Suprapubic skin (tissue), 4 donors: ENCODE results near the gene TPCN1. TPM values are rescaled to one million over a fixed set of nuclear protein-coding genes. Genes with fewer than 3 reads are reported as not detected.

Experiments
- DNase-seq, 2 donors: peaks; one replicate each; pipeline ENCODE4 v3.0.0-alpha.2; 2019; ENCODE audit warnings: low spot score in 2 of 2
- H3K27ac ChIP-seq: fragments of 200-600 bp; sonication (generic); one replicate; pipeline ENCODE4 v1.5.1; 2019
- H3K27me3 ChIP-seq: fragments of 200-600 bp; sonication (generic); one replicate; pipeline ENCODE4 v1.5.1; 2019
- H3K36me3 ChIP-seq: fragments of 200-600 bp; sonication (generic); one replicate; pipeline ENCODE4 v1.5.1; 2019
- H3K4me1 ChIP-seq: fragments of 200-600 bp; sonication (generic); one replicate; pipeline ENCODE4 v1.5.1; 2019
- H3K4me3 ChIP-seq: fragments of 200-600 bp; sonication (generic); one replicate; pipeline ENCODE4 v1.5.1; 2019; ENCODE audit warnings: mild to moderate bottlenecking
- H3K9me3 ChIP-seq: fragments of 200-600 bp; sonication (generic); one replicate; pipeline ENCODE4 v1.5.1; 2019
- CTCF ChIP-seq, 2 donors: fragments of 200-600 bp in 1 of 2; fragments of 450-650 bp in 1 of 2; sonication (generic) in 1 of 2; IDR thresholded peaks; one replicate each; pipeline ENCODE4 v1.5.1; 2016 to 2019; ENCODE audit warnings: antibody characterized with exemption in 2 of 2, mild to moderate bottlenecking in 1 of 2, moderate library complexity in 1 of 2
- EP300 ChIP-seq: sonication (generic); formaldehyde crosslinking; IDR thresholded peaks from one replicate; pipeline ENCODE4 v1.6.1; 2017; ENCODE audit warnings: antibody characterized with exemption
- POLR2A ChIP-seq, 2 donors: fragments of 450-650 bp; IDR thresholded peaks; one replicate each; pipeline ENCODE4 v1.6.1; 2017; ENCODE audit warnings: antibody characterized with exemption in 2 of 2, mild to moderate bottlenecking in 2 of 2, moderate library complexity in 2 of 2
- POLR2AphosphoS5 ChIP-seq, 3 donors: sonication (generic); formaldehyde crosslinking; IDR thresholded peaks; one replicate each; pipeline ENCODE4 v1.6.1; 2017; ENCODE audit warnings: antibody characterized with exemption in 3 of 3
- WGBS: methylation state at CpG from one replicate; pipeline ENCODE4 v1.1.5; 2018; 5-methylcytosine and 5-hydroxymethylcytosine counted together
- total RNA-seq, 4 donors: library from RNA; depleted of rRNA; stranded (reverse); fragments of >200 nt; gene quantifications; one replicate each; pipeline ENCODE4 v1.1.0, GENCODE V29; 2016

Gene TPCN1
- total RNA-seq, 4 donors from 2014 or later: 15.5 to 74.1 (median 35.6) TPM

DNA sequence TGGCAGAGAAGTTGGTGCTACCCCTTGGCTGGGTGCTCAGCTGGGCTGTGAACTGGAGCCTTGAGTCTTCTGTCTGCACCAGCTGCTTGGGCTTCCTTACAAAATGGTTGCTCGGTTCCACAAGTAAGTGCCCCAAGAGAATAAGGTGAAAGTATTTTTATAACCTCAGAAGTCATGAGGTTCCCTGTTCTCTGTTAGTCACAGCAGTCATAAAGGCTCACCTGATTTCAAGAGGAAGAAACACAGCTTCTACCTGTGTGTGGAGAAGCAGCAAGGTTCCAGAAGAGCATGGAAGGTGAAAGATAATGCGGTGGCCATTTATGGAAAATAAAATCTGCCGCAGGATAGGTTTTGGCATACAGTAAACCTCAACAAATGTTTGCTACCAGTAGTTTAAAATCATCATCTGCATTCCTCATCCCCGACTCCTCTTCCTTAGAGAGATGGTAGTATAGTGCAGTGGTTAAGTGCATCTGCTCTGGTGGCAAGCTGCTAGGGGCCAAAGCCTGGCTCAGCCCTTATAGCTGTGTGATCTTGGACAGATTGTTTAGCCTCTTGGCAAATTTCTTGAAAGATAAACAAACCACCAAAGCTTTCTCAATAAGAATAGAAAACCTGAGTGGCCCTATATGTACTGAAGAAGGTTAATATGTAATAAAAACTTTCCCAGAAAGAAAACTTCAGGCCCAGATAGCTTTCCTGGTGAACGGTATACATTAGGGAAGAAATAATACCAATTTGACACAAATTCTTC lies 32.4 kb downstream of the TPCN1 start:
- Histone ChIP-seq H3K4me1 (peaks cover 6% of the 10 kb centered on the region), H3K27ac (no peak overlapping the region), H3K9me3 (peaks cover 6% of the 10 kb centered on the region), H3K36me3 (peaks cover 22% of the 10 kb centered on the region), H3K4me3 (no peak overlapping the region), H3K27me3 (no peaks in the 10 kb centered on the region)
- WGBS: 99% methylated on average over 5 of the region's 5 CpGs
- DNase-seq: no peak
- TF ChIP-seq POLR2A (IDR thresholded peaks at IDR 0.05) (no peak), POLR2AphosphoS5 (IDR thresholded peaks at IDR 0.05) (no peak), EP300 (no peak), CTCF (IDR thresholded peaks at IDR 0.05) (no peak)

GRCh38 chr12:113254298-113254697 lies 33.0 kb downstream of the TPCN1 start:
- no peak for DNase-seq
- Histone ChIP-seq H3K4me1 (peaks cover 11% of the 10 kb centered on the region), H3K9me3 (peaks cover 6% of the 10 kb centered on the region), H3K27ac (no peak overlapping the region), H3K4me3 (no peak overlapping the region), H3K27me3 (no peaks in the 10 kb centered on the region), H3K36me3 (peaks cover 18% of the 10 kb centered on the region)
- TF ChIP-seq POLR2AphosphoS5 (IDR thresholded peaks at IDR 0.05) (no peak), EP300 (no peak), CTCF (IDR thresholded peaks at IDR 0.05) (no peak), POLR2A (IDR thresholded peaks at IDR 0.05) (no peak)
- WGBS: 96% methylated on average over 4 of the region's 4 CpGs

DNA sequence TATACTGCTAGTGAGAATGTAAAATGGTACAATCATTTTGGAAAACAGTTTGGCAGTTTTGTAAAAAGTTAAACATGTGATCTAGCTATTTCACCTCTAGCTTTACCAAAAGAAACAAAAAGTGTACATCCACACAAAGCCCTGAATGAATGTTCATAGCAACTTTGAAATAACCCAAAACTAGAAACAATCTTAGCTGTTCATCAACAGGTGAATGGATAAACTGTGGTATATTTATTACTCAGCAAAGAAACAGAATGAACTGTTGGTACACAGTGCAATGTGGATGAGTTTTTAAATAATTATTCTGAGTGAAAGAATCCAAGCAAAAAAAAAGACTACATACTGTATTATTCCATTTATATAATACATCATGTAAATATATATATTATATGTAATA lies 36.3 kb downstream of the TPCN1 start:
- Histone ChIP-seq H3K27me3 (no peaks in the 10 kb centered on the region), H3K4me1 (peaks cover 29% of the 10 kb centered on the region), H3K27ac (no peak overlapping the region), H3K36me3 (peaks cover 11% of the 10 kb centered on the region), H3K4me3 (no peak overlapping the region), H3K9me3 (peaks cover 6% of the 10 kb centered on the region)
- DNase-seq: no peak
- TF ChIP-seq CTCF (IDR thresholded peaks at IDR 0.05) (no peak), POLR2AphosphoS5 (IDR thresholded peaks at IDR 0.05) (no peak), POLR2A (IDR thresholded peaks at IDR 0.05) (no peak), EP300 (no peak)

DNA sequence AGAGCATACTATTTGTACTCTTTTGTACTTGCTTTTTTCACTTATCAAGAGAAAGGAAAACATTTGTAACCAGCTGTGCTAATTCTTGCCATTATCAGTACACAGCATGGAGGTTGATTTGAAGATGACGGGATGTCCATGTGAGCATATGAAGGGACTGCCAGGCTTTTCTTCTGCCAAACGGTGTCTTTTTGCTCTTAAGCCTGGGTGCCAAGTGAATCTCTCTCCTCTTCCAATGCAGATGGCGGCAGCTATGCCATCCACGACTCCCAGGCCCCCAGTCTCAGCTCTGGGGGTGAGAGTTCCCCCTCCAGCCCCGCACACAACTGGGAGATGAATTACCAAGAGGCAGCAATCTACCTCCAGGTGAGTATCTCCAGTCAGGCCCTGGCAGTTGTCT lies 38.9 kb downstream of the TPCN1 start:
- no peak for TF ChIP-seq CTCF (IDR thresholded peaks at IDR 0.05)
- TF ChIP-seq POLR2AphosphoS5 (IDR thresholded peaks at IDR 0.05): no peak
- no peak for TF ChIP-seq EP300
- no peak for TF ChIP-seq POLR2A (IDR thresholded peaks at IDR 0.05)
- 79% methylated on average over 5 of the region's 5 CpGs for WGBS
- Histone ChIP-seq H3K27ac (peak overlapping the region; percentile 77), H3K36me3 (peaks cover 8% of the 10 kb centered on the region), H3K4me3 (no peak overlapping the region), H3K27me3 (no peaks in the 10 kb centered on the region), H3K9me3 (no peaks in the 10 kb centered on the region), H3K4me1 (peaks cover 32% of the 10 kb centered on the region)
- no peak for DNase-seq

DNA sequence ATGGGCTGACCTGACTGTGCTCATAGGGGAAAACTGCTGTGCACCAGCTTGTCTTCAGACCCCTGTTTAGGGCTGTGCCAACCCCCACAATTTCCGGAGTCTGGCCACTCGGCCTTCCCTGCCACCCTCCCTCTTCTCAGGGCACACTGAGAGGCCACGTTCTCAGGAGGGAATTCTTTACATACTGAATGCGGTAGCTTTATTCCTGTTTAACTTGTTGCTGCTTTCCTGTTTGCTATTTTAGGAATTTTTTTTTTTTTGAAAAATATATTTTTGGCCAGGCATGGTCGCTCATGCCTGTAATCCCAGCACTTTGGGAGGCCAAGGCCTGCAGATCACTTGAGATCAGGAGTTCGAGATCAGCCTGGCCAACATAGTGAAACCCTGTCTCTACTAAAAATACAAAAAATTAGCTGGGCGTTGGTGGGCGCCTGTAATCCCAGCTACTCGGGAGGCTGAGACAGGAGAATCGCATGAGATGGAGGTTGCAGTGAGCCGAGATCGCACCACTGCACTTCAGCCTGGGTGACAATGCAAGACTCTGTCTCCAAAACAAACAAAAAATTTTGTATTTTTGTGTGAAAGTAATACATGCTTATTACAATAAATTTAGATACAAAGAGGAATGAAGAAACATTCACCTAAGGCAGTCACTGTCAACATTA lies 39.5 kb downstream of the TPCN1 start:
- Histone ChIP-seq H3K27me3 (no peaks in the 10 kb centered on the region), H3K4me3 (no peak overlapping the region), H3K4me1 (peaks cover 32% of the 10 kb centered on the region), H3K9me3 (no peaks in the 10 kb centered on the region), H3K36me3 (peaks cover 12% of the 10 kb centered on the region), H3K27ac (peak overlapping the region; percentile 77)
- WGBS: 86% methylated on average over 12 of the region's 12 CpGs
- peak in 1 of 2 donors; percentile 25 for DNase-seq
- no peak for TF ChIP-seq POLR2AphosphoS5 (IDR thresholded peaks at IDR 0.05)
- TF ChIP-seq POLR2A (IDR thresholded peaks at IDR 0.05): no peak
- TF ChIP-seq CTCF (IDR thresholded peaks at IDR 0.05): no peak
